BLaER1 treated with 17β-estradiol and CSF1 and Interleukin-3, amounts not matched to agents 10 nM and 100 nM (cell line): ENCODE results near the gene LYRM2.

Experiments used
- H3K27ac ChIP-seq, 11 experiments: shearing (Covaris generic); formaldehyde crosslinking; 2 replicates each; pipeline ENCODE4 v1.8.1; 2022
- H3K27me3 ChIP-seq, 11 experiments: shearing (Covaris generic); formaldehyde crosslinking; 2 replicates each; pipeline ENCODE4 v1.8.1; 2022
- H3K36me3 ChIP-seq, 11 experiments: shearing (Covaris generic); formaldehyde crosslinking; 2 replicates each; pipeline ENCODE4 v1.8.1; 2022
- H3K4me1 ChIP-seq, 10 experiments: shearing (Covaris generic); formaldehyde crosslinking; 2 replicates each; pipeline ENCODE4 v1.8.1; 2022
- H3K4me2 ChIP-seq, 11 experiments: shearing (Covaris generic); formaldehyde crosslinking; 2 replicates each; pipeline ENCODE4 v1.8.1; 2022
- H3K4me3 ChIP-seq, 10 experiments: shearing (Covaris generic); formaldehyde crosslinking; 2 replicates each; pipeline ENCODE4 v1.8.1; 2022
- H3K9ac ChIP-seq, 11 experiments: shearing (Covaris generic); formaldehyde crosslinking; 2 replicates each; pipeline ENCODE4 v1.8.1; 2022
- H3K9me3 ChIP-seq, 11 experiments: shearing (Covaris generic); formaldehyde crosslinking; replicated peaks in 1 of 11; 2 replicates each; pipeline ENCODE4 v1.8.1; 2022
- H4K20me1 ChIP-seq, 11 experiments: shearing (Covaris generic); formaldehyde crosslinking; 2 replicates each; pipeline ENCODE4 v1.8.1; 2022
- Cebpa-rat ChIP-seq, 11 experiments: shearing (Covaris generic); IDR thresholded peaks; 2 replicates each; pipeline ENCODE4 v1.8.1; 2022

Gene LYRM2

GRCh38 chr6:89567630-89568390, 70.7 kb downstream of the LYRM2 start:
- TF ChIP-seq Cebpa-rat (IDR thresholded peaks at IDR 0.05): no peak
- no peaks in the 10 kb centered on the region for H3K9me3 ChIP-seq
- no peaks in the 10 kb centered on the region for H3K4me1 ChIP-seq
- no peak overlapping the region for H3K4me2 ChIP-seq
- H3K27ac ChIP-seq: no peak overlapping the region
- no peaks in the 10 kb centered on the region for H4K20me1 ChIP-seq
- no peak overlapping the region for H3K4me3 ChIP-seq
- no peaks in the 10 kb centered on the region for H3K27me3 ChIP-seq
- H3K36me3 ChIP-seq: no peaks in the 10 kb centered on the region
- no peak overlapping the region for H3K9ac ChIP-seq

GRCh38 chr6:89566930-89567629, 71.5 kb downstream of the LYRM2 start:
- H3K27me3 ChIP-seq: no peaks in the 10 kb centered on the region
- TF ChIP-seq Cebpa-rat (IDR thresholded peaks at IDR 0.05): no peak
- H3K4me1 ChIP-seq: no peaks in the 10 kb centered on the region
- no peaks in the 10 kb centered on the region for H3K36me3 ChIP-seq
- no peaks in the 10 kb centered on the region for H4K20me1 ChIP-seq
- H3K9ac ChIP-seq: no peak overlapping the region
- no peak overlapping the region for H3K4me3 ChIP-seq
- H3K4me2 ChIP-seq: no peak overlapping the region
- no peaks in the 10 kb centered on the region for H3K9me3 ChIP-seq
- H3K27ac ChIP-seq: no peak overlapping the region

GRCh38 chr6:89566008-89566800, 72.3 kb downstream of the LYRM2 start:
- Histone ChIP-seq H3K36me3 (no peaks in the 10 kb centered on the region), H3K27me3 (no peaks in the 10 kb centered on the region), H3K27ac (no peak overlapping the region), H4K20me1 (no peaks in the 10 kb centered on the region), H3K4me2 (no peak overlapping the region), H3K4me1 (no peaks in the 10 kb centered on the region), H3K9ac (no peak overlapping the region), H3K4me3 (no peak overlapping the region), H3K9me3 (no peaks in the 10 kb centered on the region)
- TF ChIP-seq Cebpa-rat (IDR thresholded peaks at IDR 0.05): no peak

- TF ChIP-seq Cebpa-rat (IDR thresholded peaks at IDR 0.05): no peak
- H3K27me3 ChIP-seq: no peaks in the 10 kb centered on the region
- no peaks in the 10 kb centered on the region for H3K4me1 ChIP-seq
- H3K27ac ChIP-seq: no peak overlapping the region
- H3K36me3 ChIP-seq: no peaks in the 10 kb centered on the region
- H3K9ac ChIP-seq: no peak overlapping the region
- no peak overlapping the region for H3K4me2 ChIP-seq
- no peaks in the 10 kb centered on the region for H3K9me3 ChIP-seq
- no peaks in the 10 kb centered on the region for H4K20me1 ChIP-seq
- no peak overlapping the region for H3K4me3 ChIP-seq
Observed at GRCh38 chr6:89564752-89565427, 73.7 kb downstream of the LYRM2 start.

- no peak for TF ChIP-seq Cebpa-rat (IDR thresholded peaks at IDR 0.05)
- no peak overlapping the region for H3K4me2 ChIP-seq
- no peak overlapping the region for H3K9ac ChIP-seq
- H3K36me3 ChIP-seq: no peaks in the 10 kb centered on the region
- H4K20me1 ChIP-seq: no peaks in the 10 kb centered on the region
- H3K4me1 ChIP-seq: no peaks in the 10 kb centered on the region
- no peaks in the 10 kb centered on the region for H3K27me3 ChIP-seq
- H3K9me3 ChIP-seq: no peaks in the 10 kb centered on the region
- no peak overlapping the region for H3K27ac ChIP-seq
- no peak overlapping the region for H3K4me3 ChIP-seq
Observed at GRCh38 chr6:89563866-89564265, 74.7 kb downstream of the LYRM2 start.

- no peaks in the 10 kb centered on the region for H3K4me1 ChIP-seq
- H3K27ac ChIP-seq: no peak overlapping the region
- peaks cover 0 to 11% (median 4%) of the 10 kb centered on the region in 11 experiments; a peak in 10 of 22 replicates for H3K9me3 ChIP-seq
- no peak overlapping the region for H3K4me3 ChIP-seq
- no peak for TF ChIP-seq Cebpa-rat (IDR thresholded peaks at IDR 0.05)
- H4K20me1 ChIP-seq: no peaks in the 10 kb centered on the region
- H3K4me2 ChIP-seq: no peak overlapping the region
- no peak overlapping the region for H3K9ac ChIP-seq
- no peaks in the 10 kb centered on the region for H3K36me3 ChIP-seq
- no peaks in the 10 kb centered on the region for H3K27me3 ChIP-seq
Observed at GRCh38 chr6:89562093-89562973, 76.2 kb downstream of the LYRM2 start.

GRCh38 chr6:89559487-89559886, 79.1 kb downstream of the LYRM2 start:
- TF ChIP-seq Cebpa-rat (IDR thresholded peaks at IDR 0.05): no peak
- Histone ChIP-seq H3K9me3 (peaks cover 0 to 15% (median 5%) of the 10 kb centered on the region in 11 experiments; a peak in 10 of 22 replicates), H3K27ac (no peak overlapping the region)

GRCh38 chr6:89555806-89556205, 82.7 kb downstream of the LYRM2 start:
- no peaks in the 10 kb centered on the region for H4K20me1 ChIP-seq

More at GRCh38 chr6:89559487-89559886, 79.1 kb downstream of the LYRM2 start:
- Histone ChIP-seq H3K4me1 (no peaks in the 10 kb centered on the region), H3K36me3 (no peaks in the 10 kb centered on the region), H3K9ac (no peak overlapping the region), H4K20me1 (no peaks in the 10 kb centered on the region), H3K4me3 (no peak overlapping the region), H3K27me3 (no peaks in the 10 kb centered on the region), H3K4me2 (no peak overlapping the region)

More at GRCh38 chr6:89555806-89556205, 82.7 kb downstream of the LYRM2 start:
- H3K4me3 ChIP-seq: no peak overlapping the region
- no peaks in the 10 kb centered on the region for H3K27me3 ChIP-seq
- H3K4me2 ChIP-seq: no peak overlapping the region
- no peaks in the 10 kb centered on the region for H3K36me3 ChIP-seq
- no peak overlapping the region for H3K9ac ChIP-seq
- peaks cover 0 to 10% (median 2%) of the 10 kb centered on the region in 10 experiments; a peak in 5 of 20 replicates for H3K4me1 ChIP-seq
- no peak overlapping the region for H3K27ac ChIP-seq
- peaks cover 0 to 15% (median 5%) of the 10 kb centered on the region in 11 experiments; a peak in 10 of 22 replicates for H3K9me3 ChIP-seq
- no peak for TF ChIP-seq Cebpa-rat (IDR thresholded peaks at IDR 0.05)
